Caco-2 (cell line): ENCODE results near the gene PRLH. TPM values are rescaled to one million over a fixed set of nuclear protein-coding genes. Genes with fewer than 3 reads are reported as not detected.

Source experiments
- BruUV-seq: library from RNA; stranded (reverse); fragments of 400-500 nt; replicated peaks from 2 replicates; lab custom pipeline; 2021; lab: Mats Ljungman, UMichigan
- CTCF ChIA-PET: fragments of 300-600 bp; sonication (Branson Sonifier 250); formaldehyde crosslinking; loops from one replicate; lab custom pipeline; 2022; ENCODE audit warnings: antibody characterized with exemption; lab: Charles Lee
- POLR2A ChIA-PET: fragments of 300-600 bp; sonication (Branson Sonifier 250); formaldehyde crosslinking; loops from one replicate; lab custom pipeline; 2022; ENCODE audit warnings: antibody characterized with exemption; lab: Charles Lee
- DNase-seq, 2 experiments: peaks; one replicate each; pipeline versions ENCODE4 v3.0.0 to v3.0.0-alpha.2; 2020 to 2022
- H3K27me3 ChIP-seq: replicated peaks from 2 replicates; pipeline ENCODE4 v1.6.0; 2011; ENCODE audit warnings: low read length; ENCODE audit not compliant: control insufficient read depth, insufficient read depth
- H3K36me3 ChIP-seq: 2 replicates; pipeline ENCODE4 v1.5.1; 2011; ENCODE audit warnings: low read length; ENCODE audit not compliant: control insufficient read depth, insufficient read depth
- H3K4me1 ChIP-seq: fragments of 250-450 bp; sonication (Bioruptor Pico); 2 replicates; pipeline ENCODE4 v1.5.1; 2020; ENCODE audit warnings: mild to moderate bottlenecking
- H3K4me3 ChIP-seq: 2 replicates; pipeline ENCODE4 v1.5.1; 2011; ENCODE audit warnings: low read depth, mild to moderate bottlenecking, control low read depth, low read length
- H3K9me3 ChIP-seq: fragments of 250-450 bp; sonication (Bioruptor Pico); 2 replicates; pipeline ENCODE4 v1.5.1; 2020; ENCODE audit warnings: mild to moderate bottlenecking, moderate library complexity
- H3K27ac Mint-ChIP-seq: one replicate; pipeline ENCODE4 v1.8.0; 2022; ENCODE audit warnings: mixed read lengths; ENCODE audit not compliant: unreplicated experiment
- H3K27me3 Mint-ChIP-seq: one replicate; pipeline ENCODE4 v1.8.0; 2022; ENCODE audit warnings: mixed read lengths; ENCODE audit not compliant: insufficient read depth, unreplicated experiment
- H3K36me3 Mint-ChIP-seq: one replicate; pipeline ENCODE4 v1.8.0; 2022; ENCODE audit warnings: mild to moderate bottlenecking, mixed read lengths; ENCODE audit not compliant: insufficient read depth, unreplicated experiment
- H3K4me1 Mint-ChIP-seq: one replicate; pipeline ENCODE4 v1.8.0; 2022; ENCODE audit warnings: low read depth, mixed read lengths; ENCODE audit not compliant: unreplicated experiment
- H3K4me3 Mint-ChIP-seq: one replicate; pipeline ENCODE4 v1.8.0; 2022; ENCODE audit warnings: mild to moderate bottlenecking, moderate library complexity, mixed read lengths; ENCODE audit not compliant: unreplicated experiment
- H3K9me3 Mint-ChIP-seq: one replicate; pipeline ENCODE4 v1.8.0; 2022; ENCODE audit warnings: mixed read lengths; ENCODE audit not compliant: unreplicated experiment
- CTCF ChIP-seq, 2 experiments: fragments of 200-600 bp in 1 of 2; IDR thresholded peaks; 1 replicate in 1 of 2; 2 replicates in 1 of 2; pipeline versions ENCODE4 v1.5.1 to v1.8.0; 2011 to 2022; ENCODE audit warnings: antibody characterized with exemption in 1 of 2, control low read depth in 1 of 2, inconsistent platforms in 1 of 2, low read depth in 1 of 2, low read length in 1 of 2, mild to moderate bottlenecking in 1 of 2, moderate library complexity in 1 of 2; ENCODE audit not compliant: insufficient read depth in 1 of 2, severe bottlenecking in 1 of 2, unreplicated experiment in 1 of 2
- intact Hi-C: fragments of 100-400 bp; cut with micrococcal nuclease; formaldehyde crosslinking; loops from one replicate; pipeline ENCODE4 v1.10.0; 2022; ENCODE audit not compliant: unreplicated experiment
- total RNA-seq: library from RNA; stranded (reverse); gene quantifications from 2 replicates; pipeline ENCODE4 v1.2.3, GENCODE V29; 2022

The PRLH gene
- total RNA-seq, 1 experiment from 2014 or later: not detected

DNA sequence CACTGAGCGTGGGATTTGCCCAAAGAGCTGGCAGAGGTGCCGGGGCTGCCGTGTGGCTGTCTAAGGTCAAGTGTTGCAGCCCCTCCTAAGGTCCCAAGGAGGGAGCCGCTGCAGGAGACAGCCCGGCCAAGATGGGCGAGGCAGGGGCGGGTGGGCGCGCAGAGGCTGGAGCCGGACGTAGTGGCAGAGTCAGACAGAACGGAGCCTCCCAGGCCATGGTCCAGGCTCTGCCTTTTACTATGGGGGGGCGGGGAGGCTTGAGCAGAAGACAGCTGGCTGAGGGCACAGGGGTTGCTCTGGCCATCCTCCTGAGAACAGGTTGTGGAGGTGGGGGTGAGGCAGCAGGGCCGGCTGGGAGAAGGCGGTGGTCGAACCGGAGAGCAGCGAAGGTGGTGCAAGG lies 27.5 kb upstream of the PRLH start:
- ChIA-PET CTCF (no interaction called here), POLR2A (no interaction called here)
- DNase-seq: no peak
- Mint-ChIP-seq H3K9me3 (no peaks in the 10 kb centered on the region), H3K4me1 (peaks cover 4% of the 10 kb centered on the region), H3K36me3 (no peaks in the 10 kb centered on the region), H3K27ac (no peak overlapping the region), H3K27me3 (no peaks in the 10 kb centered on the region), H3K4me3 (no peak overlapping the region)
- BruUV-seq: no TSS peak
- H3K4me3 ChIP-seq: no peak overlapping the region
- no peaks in the 10 kb centered on the region for H3K27me3 ChIP-seq
- no peaks in the 10 kb centered on the region; the same call in 1 of the 2 replicates for H3K4me1 ChIP-seq
- H3K36me3 ChIP-seq: no peaks in the 10 kb centered on the region
- H3K9me3 ChIP-seq: no peaks in the 10 kb centered on the region
- intact Hi-C loops: no loop called here
- no peak for TF ChIP-seq CTCF (IDR thresholded peaks at IDR 0.05; ENCODE audit: insufficient read depth in 1 of 2, low read depth in 1 of 2, low read length in 1 of 2, severe bottlenecking in 1 of 2, unreplicated experiment in 1 of 2)

- no peak for DNase-seq
- no peak overlapping the region for H3K4me3 ChIP-seq
- BruUV-seq: no TSS peak
- no peaks in the 10 kb centered on the region for H3K9me3 Mint-ChIP-seq
- ChIA-PET CTCF (no interaction called here), POLR2A (interaction anchor here (0.6 kb wide), 1 partner anchor 64 kb away, joined by 6 read pairs; no protein-coding TSS in a partner anchor)
- H3K4me1 ChIP-seq: no peaks in the 10 kb centered on the region; the same call in 1 of the 2 replicates
- no peaks in the 10 kb centered on the region for H3K9me3 ChIP-seq
- H3K4me1 Mint-ChIP-seq: peaks cover 4% of the 10 kb centered on the region
- TF ChIP-seq CTCF (IDR thresholded peaks at IDR 0.05; ENCODE audit: insufficient read depth in 1 of 2, low read depth in 1 of 2, low read length in 1 of 2, severe bottlenecking in 1 of 2, unreplicated experiment in 1 of 2): no peak
- H3K36me3 Mint-ChIP-seq: no peaks in the 10 kb centered on the region
- intact Hi-C loops: no loop called here
- no peak overlapping the region for H3K27ac Mint-ChIP-seq
- H3K27me3 Mint-ChIP-seq: no peaks in the 10 kb centered on the region
- H3K27me3 ChIP-seq: no peaks in the 10 kb centered on the region
- no peaks in the 10 kb centered on the region for H3K36me3 ChIP-seq
- no peak overlapping the region for H3K4me3 Mint-ChIP-seq
These were observed 26.7 kb upstream of the PRLH start for GRCh38 chr2:237539681-237540080.

GRCh38 chr2:237540223-237540775 lies 26.1 kb upstream of the PRLH start:
- intact Hi-C loops: no loop called here
- no peak overlapping the region for H3K4me3 ChIP-seq
- no peaks in the 10 kb centered on the region for H3K9me3 Mint-ChIP-seq
- CTCF ChIA-PET: interaction anchor here (1.4 kb wide), 1 partner anchor 31 kb away, joined by 4 read pairs; no protein-coding TSS in a partner anchor
- no peak overlapping the region for H3K4me3 Mint-ChIP-seq
- no peaks in the 10 kb centered on the region; the same call in 1 of the 2 replicates for H3K4me1 ChIP-seq
- H3K9me3 ChIP-seq: no peaks in the 10 kb centered on the region
- H3K4me1 Mint-ChIP-seq: peaks cover 4% of the 10 kb centered on the region
- H3K36me3 ChIP-seq: no peaks in the 10 kb centered on the region
- DNase-seq: no peak
- no peaks in the 10 kb centered on the region for H3K27me3 Mint-ChIP-seq
- no peaks in the 10 kb centered on the region for H3K36me3 Mint-ChIP-seq
- H3K27ac Mint-ChIP-seq: no peak overlapping the region
- POLR2A ChIA-PET: interaction anchor here (0.6 kb wide), 1 partner anchor 65 kb away, joined by 6 read pairs; no protein-coding TSS in a partner anchor
- no peak for TF ChIP-seq CTCF (IDR thresholded peaks at IDR 0.05; ENCODE audit: insufficient read depth in 1 of 2, low read depth in 1 of 2, low read length in 1 of 2, severe bottlenecking in 1 of 2, unreplicated experiment in 1 of 2)
- BruUV-seq: no TSS peak
- no peaks in the 10 kb centered on the region for H3K27me3 ChIP-seq
